Hypothalamus (tissue), 51 donors: Measurements from ENCODE around the gene ADAM15.

Experiments used
- DNase-seq, 51 donors: peaks; one replicate each; lab custom pipeline; 2025; lab: John Stamatoyannopoulos, UW

The ADAM15 gene

DNA sequence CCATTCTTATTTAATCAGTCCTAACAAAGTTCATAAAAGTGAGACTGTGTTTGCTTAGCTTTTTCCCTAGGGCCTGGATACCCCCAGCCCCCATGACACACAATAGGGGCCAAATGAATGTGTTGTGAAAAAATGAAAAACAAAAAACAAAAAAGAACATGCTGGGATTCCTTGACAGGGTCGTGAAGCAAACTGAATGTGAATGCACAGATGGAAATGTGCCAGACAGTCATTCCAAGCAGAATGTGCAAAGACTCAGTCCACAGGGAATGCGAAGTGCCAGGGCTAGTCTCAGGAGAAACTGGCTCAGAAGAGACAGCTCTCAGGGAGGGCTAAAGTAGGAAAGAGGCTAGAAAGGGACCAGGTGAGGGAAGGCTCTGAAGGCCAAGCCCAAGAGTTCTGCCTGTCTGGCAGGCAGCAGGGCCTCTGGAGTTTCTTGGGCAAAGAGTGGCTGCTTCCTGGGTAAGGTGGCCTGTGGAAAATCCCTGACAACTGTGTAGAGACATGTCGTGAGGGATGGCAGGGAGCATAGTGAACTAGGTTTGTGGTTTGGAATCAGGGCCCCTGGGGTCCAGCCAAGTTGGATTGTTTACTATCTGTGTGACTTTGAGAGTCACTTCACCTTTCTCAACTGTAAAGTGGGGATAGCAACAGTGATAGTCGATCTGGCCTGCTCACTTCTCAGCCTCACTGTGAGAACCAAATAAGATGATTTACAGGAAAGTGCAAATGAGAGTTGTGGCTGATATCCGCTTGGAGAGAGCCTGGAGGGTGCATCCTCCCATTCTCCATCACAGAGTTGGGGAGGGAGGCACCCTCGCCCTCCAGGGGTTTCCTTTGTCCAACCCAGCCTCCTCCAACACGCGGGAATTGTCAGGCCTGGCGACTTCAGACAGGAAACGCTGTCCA is 1.2 kb upstream of the ADAM15 start:
- DNase-seq: no peak

DNA sequence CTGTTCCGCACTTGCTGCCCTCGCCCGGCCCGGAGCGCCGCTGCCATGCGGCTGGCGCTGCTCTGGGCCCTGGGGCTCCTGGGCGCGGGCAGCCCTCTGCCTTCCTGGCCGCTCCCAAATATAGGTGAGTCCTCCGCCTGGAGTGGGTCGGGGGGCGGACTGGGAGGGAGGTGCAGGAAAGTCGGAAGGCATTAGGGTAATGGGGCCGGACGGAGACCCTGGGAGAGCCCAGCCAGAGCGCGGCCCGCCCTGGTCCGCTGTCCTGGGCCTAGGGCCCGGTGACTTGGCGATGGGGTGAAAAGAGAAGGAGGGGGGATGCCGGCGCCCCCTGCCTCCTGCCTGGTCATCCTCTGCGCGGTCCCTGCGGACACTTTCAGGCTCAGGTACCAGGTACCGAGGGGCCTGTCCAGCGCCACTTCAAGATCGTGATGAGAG is 243 bp downstream of the ADAM15 start:
- DNase-seq: peak in 2 of 51 donors; percentile 22 to 52

DNA sequence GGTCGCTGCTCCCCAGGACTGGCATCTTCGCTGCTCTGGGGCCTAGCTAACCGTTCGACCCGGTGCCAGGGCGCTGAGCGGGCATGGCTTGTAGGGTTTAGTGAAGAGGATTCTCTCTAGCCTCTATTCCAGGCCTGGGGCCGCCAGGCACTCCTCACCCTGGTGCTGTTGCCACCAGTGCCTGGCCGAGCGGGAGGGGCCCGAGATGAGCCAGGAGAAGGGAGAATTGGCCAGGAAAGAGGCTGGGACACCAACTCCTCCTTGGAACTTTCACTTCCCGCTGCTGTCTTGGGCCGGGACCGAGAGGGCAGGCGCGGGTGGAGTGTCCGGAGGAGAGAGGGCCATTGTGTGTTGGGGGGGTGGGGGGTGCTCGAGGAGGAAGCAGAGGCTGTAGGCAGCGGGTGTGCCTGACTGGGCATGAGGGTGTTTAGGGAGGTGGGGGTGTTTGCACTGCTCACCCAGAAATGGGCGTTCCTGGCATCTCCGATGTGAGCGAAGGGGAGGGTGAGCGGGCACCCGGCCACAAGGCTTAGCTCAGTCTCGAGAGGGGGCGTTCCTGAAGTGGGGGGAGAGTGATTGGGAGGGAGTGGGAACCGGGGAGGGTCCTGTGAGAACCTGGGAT is 772 bp downstream of the ADAM15 start:
- peak in 38 of 51 donors; percentile 11 to 72 (median 43) for DNase-seq

DNA sequence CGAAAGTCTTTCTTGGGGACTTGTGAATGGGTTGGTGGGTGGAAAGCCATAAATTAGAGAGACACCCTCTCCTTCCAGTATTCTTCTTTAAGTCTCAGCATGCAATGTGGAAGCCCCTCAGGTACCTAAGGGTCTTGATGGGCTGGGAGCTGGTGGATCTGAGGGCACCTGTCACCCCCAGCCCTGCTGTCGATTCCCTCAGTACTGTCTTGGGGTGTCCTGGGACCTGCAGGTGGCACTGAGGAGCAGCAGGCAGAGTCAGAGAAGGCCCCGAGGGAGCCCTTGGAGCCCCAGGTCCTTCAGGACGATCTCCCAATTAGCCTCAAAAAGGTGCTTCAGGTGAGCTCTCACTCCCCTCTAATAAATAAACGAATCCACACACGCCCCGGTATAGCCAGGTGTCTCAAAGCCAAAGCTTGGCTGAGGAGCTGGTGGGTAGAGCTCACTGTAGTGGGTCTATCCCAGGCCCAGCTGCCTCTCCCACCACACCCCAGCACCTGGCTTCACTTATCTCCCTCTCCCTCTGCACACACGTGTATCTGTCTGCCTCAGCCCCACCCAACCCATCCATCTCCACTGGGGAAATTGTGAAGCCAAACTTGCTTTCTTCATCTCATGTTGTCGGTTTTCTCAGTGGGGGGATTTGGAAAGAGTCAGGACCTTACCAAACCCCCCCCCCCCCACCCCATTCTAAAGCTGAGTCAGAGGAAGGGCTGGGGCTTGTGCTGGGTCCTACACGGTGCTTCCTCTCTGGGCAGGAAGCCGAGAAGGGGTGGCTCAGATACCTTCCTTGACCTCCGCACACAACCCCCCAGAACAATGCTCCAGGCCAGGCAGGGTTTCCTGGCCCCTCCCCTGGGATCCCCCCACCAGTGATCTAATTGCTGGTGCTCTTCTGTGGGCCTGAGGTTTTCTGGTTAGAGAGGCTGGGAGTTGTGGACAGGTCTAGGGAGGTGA is 1.6 kb downstream of the ADAM15 start:
- DNase-seq: peak in 4 of 51 donors; percentile 7 to 38 (median 10)

GRCh38 chr1:155053531-155054105 is 2.5 kb downstream of the ADAM15 start:
- DNase-seq: no peak

- no peak for DNase-seq
Observed at GRCh38 chr1:155057104-155057503, 6.0 kb downstream of the ADAM15 start.

DNA sequence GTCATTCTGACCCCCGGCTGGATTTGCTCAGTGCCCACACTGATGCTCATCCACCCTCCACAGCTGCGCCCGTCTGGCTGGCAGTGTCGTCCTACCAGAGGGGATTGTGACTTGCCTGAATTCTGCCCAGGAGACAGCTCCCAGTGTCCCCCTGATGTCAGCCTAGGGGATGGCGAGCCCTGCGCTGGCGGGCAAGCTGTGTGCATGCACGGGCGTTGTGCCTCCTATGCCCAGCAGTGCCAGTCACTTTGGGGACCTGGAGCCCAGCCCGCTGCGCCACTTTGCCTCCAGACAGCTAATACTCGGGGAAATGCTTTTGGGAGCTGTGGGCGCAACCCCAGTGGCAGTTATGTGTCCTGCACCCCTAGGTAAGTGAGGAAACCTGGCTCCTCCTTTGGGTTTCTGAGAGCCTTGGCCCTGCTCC is 6.7 kb downstream of the ADAM15 start:
- DNase-seq: no peak

DNA sequence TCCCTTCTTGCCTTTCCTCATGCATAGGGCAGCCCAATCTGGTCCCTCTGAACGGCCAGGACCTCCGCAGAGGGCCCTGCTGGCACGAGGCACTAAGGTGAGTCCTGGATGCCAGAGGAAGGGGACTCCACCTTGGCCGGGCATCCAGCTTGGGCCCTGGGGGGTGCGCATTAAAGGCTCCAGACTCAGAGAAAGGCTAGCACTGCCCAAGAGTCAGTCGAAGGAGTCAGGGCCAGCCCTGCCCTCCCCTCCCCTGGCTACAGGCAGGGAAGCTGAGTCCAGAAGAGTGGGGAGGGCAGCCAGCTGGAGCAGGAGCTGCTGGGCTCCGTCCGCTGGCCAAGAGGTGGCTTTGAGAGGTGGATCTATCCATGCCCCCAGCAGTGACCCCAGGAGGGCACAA is 9.6 kb downstream of the ADAM15 start:
- no peak for DNase-seq

- DNase-seq: peak in 48 of 51 donors; percentile 16 to 87 (median 62)
Observed at GRCh38 chr1:155061381-155062150, 10.4 kb downstream of the ADAM15 start.

- peak in 1 of 51 donors; percentile 38 for DNase-seq
Observed at GRCh38 chr1:155062151-155062686, 11.1 kb downstream of the ADAM15 start.

- peak in 12 of 51 donors; percentile 5 to 47 (median 21) for DNase-seq
Observed at GRCh38 chr1:155062702-155063411, 11.7 kb downstream of the ADAM15 start.

DNA sequence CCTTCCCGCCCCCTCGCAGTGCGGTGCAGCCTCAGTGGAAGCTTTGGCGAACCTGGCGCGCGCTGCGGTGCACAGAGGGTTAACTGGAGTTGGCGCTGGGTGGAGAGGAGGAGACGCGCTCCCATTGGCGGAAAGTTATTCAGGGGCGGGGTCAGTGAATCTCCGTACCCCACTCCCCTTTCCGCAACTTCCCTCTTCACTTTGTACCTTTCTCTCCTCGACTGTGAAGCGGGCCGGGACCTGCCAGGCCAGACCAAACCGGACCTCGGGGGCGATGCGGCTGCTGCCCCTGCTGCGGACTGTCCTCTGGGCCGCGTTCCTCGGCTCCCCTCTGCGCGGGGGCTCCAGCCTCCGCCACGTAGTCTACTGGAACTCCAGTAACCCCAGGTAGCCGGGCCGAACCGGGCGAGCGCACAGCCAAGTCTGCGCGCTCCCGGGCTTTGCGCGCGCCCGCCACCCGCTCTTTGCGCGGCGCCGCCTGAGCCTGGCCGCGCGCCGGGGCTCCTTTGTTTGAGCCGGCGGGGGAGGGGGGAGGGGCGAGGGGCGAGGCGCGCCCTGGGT is 12.5 kb downstream of the ADAM15 start, which contains the start of gene EFNA4:
Gene EFNA4 (plus strand): TSS at position 191 of the 561 bp plus-strand sequence. CDS start 84 bp downstream, at position 275.
- DNase-seq: peak in 39 of 51 donors; percentile 11 to 69 (median 47)

DNA sequence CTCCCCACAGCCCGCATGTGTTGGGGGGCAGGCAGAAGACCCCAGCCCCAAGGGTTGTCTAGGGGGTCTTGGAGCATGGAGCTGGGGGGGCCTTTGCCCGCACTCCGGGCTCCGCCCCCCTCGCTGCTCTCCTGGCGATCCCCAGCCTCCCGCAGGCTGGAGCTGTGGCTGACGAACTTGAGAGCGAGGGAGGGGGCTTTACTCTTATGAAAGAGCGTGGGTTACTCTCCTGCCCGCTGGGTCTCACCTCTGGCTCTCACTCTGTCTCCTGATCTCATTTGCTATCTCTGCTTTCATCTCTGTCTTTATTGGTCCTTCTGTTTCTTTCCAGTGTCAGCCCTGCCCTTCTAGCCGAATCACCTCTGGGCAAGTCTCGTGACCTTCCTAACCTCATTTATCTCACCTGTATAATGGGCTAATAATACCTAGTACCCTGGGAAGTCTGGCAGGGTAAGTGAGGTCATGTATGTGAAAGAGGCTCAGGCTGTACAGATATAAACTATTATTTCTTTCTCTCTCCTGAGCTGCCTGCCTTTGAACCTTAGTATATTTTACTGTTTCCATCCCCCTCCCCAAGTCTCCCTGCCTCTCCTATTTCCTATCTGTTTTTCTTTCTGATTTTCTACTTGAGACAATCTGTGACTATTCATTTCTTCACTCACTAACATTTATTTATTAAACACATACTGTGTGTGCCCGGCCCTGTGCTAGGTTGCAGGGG is 13.2 kb downstream of the ADAM15 start:
- no peak for DNase-seq

- no peak for DNase-seq
Observed at GRCh38 chr1:155064832-155065429, 13.8 kb downstream of the ADAM15 start.

DNA sequence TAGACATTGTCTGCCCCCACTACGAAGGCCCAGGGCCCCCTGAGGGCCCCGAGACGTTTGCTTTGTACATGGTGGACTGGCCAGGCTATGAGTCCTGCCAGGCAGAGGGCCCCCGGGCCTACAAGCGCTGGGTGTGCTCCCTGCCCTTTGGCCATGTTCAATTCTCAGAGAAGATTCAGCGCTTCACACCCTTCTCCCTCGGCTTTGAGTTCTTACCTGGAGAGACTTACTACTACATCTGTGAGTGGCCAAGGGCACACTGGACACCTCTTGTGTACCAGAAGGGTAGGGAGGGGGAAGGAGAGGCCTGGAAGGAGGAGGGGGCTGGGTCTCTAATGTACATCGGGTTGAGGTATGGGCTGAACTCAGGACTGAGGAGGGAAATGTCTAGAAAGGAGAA is 15.7 kb downstream of the ADAM15 start:
- no peak for DNase-seq

DNA sequence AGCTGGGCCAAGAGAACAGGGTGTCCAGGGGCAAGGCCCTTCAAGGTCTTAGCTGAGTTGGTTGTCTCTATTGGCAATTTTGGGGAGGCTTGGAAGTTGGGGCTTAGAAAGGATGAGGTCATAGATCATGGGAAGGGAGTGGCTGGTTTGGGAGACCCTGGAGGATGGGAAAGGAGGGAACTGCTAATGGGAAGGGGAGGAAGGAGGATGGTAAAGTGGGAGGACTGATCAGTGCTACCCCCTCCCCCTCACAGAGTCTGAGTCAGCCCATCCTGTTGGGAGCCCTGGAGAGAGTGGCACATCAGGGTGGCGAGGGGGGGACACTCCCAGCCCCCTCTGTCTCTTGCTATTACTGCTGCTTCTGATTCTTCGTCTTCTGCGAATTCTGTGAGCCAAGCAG is 17.5 kb downstream of the ADAM15 start:
- DNase-seq: no peak
